Dermis microvascular lymphatic vessel endothelial cell (primary cell): ENCODE results near the gene IPO13. TPM values are rescaled to one million over a fixed set of nuclear protein-coding genes. Genes with fewer than 3 reads are reported as not detected.

ENCODE experiments used
- DNase-seq, 2 donors: peaks; one replicate each; pipeline versions ENCODE4 v3.0.0 to v3.0.0-alpha.2; 2010; ENCODE audit warnings: low read depth in 2 of 2
- total RNA-seq: library from RNA; depleted of rRNA; stranded (reverse); fragments of >200 nt; gene quantifications from 2 replicates; pipeline ENCODE4 v1.2.1, GENCODE V29; 2014

Gene IPO13
- total RNA-seq, 1 donor from 2014 or later, result 5.5 TPM

DNA sequence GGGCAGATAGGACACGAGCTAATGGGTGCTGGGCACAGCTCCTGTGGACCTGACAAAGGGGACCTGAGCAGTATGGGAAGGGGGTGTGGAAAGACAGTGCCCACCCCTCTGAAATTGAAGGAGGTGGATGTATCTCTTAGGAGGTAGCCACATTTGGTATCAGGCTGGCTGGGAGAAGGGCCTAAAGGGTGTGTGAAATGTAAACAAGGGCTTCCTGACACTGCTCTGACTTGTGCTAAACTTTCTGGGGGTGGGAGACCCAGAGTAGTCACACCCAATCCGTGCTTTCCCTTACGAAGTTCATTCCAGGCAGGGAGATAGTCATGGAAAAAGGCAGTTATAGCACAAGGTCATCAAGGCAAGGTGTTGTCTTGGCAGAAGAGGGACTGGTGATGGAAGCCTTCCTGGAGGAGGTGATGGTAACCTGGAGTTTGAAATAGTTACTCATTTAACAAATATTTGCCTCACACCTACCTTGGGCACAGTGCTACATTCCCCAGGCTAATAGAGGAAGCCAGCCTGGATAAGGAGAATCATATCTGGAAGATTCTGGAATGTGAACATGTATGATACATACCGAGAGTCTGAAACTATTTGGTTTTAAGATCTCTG lies 39.3 kb downstream of the IPO13 start:
- no peak for DNase-seq

DNA sequence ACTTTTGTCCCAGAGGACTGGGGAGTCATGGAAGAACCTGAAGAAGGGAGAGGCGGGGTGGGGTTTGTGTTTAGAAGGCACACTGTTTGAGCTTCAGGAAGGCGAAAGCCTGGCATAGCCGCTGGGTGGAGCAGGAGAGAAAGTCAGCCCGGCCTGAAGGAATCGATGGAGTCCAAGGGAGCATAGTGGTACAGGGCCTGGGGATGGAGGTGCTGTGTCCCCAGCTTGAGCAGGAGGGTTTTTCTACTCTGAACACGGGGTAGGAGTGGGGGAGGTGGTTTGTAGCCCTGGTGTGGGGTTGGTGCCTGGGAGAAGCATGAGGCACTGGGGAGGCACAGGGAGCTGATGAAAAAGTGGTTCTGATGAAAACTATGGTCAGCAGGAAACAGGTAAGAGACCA lies 40.0 kb downstream of the IPO13 start:
- no peak for DNase-seq

DNA sequence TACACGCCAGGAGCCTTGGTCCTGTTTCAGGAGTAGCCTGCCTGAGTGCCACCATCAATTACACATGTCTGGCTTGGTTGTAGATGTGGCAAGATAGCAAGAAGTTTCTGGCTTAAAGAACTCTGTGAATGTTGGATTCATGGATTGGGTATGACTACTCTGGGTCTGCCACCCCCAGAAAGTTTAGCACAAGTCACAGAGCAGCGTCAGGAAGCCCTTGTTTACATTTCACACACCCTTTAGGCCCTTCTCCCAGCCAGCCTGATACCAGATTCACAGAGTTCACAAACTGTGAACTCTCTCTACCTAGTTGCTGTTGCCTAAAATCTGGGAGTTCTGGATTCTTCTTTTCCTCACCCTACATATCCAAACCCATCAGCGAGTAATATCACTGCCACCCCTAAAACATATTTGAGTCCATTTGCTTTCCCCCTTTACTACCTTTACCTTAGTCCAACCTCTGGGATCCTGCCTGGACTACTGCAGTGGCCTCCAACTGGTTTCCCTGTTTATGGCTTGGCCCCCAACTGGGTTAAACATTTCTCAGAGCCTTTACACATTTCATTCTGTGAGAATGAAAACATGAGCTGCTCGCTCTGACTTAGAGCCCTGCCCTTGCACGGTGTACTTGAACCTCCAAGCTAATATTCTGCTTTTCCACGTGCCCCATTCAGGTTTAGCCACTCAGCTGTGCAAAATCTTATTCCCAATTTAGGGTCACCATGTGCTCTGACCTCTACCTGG lies 40.6 kb downstream of the IPO13 start:
- DNase-seq, result no peak

DNA sequence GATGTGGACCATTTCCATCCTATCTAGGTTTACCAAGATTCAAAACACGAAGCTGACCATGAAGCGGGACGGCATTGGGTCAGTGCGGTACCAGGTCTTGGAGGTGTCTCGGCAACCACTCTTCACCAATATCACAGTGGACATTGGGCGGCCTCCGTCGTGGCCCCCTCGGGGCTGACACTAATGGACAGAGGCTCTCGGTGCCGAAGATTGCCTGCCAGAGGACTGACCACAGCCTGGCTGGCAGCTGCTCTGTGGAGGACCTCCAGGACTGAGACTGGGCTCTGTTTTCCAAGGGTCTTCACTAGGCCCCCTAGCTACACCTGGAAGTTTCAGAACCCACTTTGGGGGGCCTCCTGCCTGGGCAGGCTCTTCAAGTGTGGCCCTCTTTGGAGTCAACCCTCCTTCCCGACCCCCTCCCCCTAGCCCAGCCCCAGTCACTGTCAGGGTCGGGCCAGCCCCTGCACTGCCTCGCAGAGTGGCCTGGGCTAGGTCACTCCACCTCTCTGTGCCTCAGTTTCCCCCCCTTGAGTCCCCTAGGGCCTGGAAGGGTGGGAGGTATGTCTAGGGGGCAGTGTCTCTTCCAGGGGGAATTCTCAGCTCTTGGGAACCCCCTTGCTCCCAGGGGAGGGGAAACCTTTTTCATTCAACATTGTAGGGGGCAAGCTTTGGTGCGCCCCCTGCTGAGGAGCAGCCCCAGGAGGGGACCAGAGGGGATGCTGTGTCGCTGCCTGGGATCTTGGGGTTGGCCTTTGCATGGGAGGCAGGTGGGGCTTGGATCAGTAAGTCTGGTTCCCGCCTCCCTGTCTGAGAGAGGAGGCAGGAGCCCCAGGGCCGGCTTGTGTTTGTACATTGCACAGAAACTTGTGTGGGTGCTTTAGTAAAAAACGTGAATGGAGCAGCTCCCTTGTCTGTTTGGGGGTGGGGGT lies 43.8 kb downstream of the IPO13 start:
- no peak for DNase-seq

DNA sequence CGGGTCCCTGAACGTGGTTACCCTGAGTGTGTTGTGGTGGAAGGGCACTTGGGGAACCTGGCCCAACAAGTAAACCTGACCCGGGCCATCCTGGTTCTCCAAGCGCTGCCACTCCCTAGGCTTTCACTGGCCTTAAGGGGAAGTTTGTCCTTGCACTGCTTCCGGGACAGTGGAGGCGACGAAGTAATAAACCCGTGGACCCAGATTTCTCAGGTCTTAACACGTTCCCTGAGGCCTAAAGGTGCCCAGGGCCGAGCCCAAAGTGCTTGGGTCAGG lies 44.4 kb downstream of the IPO13 start:
- no peak for DNase-seq

DNA sequence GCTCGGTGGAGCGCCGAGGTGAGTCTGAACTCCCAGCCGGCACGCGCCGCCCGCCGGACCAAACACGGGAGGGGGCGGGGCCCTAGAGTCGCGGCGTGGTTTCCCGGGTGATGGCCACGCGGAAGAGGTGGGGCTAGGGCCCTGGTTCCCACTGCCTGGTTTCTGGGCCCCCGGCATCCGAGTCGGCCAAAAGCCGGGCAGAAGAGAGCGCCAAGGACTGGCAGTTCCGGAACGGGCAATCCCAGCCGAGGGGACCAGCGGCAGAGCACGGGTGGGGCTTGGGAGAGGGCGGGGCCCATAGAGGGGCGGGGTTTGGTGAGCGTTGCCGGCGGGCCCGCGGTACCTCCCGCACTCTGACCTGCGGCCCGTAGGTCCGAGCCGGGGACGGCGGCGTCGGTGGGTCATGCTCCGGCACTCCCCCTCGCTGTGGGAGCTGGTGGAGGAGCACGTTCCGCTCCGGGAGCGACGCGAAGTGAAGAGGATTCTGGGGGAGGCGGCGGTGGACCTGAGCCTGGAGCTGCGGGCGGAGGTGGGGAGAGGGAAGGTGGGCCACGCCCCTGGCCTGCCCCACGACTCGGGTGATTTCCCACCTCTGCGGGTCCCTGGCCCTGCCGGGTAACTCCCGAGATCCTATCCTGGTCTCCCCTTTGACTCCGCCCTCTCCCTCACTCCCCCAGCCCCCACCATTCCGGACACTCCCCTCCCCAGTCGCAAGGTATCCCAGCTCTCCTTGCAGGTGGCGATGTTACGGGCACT lies 44.9 kb downstream of the IPO13 start, which contains the start of gene CCDC24:
Gene CCDC24 (plus strand): TSS at position 124 of the 756 bp plus-strand sequence. CDS start 280 bp downstream, at position 404.
- peak in 1 of 2 donors; percentile 56 for DNase-seq

DNA sequence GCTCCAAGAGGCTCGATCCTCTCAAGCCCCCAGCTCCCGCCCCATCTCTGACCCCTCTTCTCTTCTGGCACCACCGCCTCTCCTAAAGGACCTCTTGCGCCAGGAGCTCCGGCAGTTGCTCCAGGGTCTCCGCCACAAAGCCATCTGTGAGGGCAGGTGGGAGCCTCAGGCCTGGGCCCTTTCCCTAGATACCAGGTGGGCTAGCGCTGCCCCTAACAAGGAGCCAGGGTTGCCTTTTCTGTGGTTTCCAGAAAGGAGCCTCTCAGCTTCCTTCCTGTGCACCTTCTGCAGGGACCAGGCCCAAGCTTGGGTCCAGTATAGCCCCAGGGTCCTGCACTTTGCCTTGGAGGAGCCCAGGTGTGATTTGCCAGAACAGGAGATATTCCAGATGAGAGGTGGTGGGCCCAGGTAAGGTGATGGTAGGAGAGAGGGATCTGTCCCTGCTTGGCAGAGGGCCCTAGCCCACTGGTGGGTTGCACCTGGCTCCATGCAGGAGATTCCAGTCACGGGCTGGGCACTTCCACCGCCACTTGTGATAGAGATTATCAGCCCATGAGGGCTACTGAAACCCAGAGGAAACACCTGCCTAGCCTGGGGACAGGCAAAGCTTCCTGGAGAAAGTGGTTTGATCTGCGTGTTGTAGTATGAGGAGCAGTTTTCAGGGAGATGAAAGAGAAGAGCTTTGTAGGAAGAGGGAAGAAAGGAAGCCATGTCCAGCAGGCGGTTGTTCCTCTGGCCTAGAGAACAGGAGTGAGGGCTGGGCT lies 45.7 kb downstream of the IPO13 start:
- DNase-seq, result no peak

DNA sequence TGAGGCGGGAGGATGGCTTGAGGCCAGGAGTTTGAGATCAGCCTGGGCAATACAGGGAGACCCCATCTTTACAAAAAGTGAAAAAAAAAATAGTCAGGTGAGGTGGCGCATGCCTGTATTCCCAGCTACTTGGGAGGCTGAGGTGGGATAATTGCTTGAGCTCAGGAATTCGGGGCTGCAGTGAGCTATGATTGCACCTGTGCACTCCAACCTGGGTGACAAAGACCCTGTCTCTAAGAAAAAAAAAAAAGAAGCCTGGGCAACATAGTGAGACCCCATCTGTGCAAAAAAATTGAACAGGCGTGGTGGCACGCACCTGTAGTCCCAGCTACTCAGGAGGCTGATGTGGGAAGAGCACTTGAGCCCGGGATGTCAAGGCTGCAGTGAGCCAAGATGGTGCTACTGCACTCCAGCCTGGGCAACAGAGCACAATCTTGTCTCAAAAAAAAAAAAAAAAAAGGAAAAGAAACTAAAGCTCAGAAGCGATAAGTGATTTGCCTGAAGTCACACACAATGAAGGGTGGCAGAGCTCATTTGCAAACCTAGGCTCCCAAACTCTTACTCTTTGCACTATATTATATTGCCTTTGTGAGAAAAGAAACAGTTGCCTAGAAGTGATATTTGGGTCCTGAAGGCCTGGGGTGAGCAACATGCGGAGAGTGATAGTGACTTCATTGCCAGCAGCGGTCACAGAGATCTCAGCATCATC lies 46.6 kb downstream of the IPO13 start:
- DNase-seq, result no peak

DNA sequence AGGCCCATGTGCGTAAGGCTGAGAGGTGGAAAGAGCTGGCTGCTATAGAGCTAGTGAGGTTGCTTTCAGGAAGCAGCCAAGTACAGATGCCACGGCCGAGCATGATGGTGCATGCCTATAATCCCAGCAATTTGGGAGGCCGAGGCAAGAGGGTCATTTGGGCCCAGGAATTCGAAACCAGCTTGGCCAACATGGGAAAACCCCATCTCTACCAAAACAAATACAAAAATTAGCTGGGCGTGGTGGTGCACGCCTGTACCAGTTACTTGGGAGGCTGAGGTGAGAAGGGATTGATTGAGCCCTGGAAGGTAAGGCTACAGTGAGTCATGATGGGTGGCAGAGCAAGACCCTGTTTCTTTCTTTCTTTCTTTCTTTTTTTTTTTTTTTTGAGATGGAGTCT lies 47.3 kb downstream of the IPO13 start:
- DNase-seq, result no peak

DNA sequence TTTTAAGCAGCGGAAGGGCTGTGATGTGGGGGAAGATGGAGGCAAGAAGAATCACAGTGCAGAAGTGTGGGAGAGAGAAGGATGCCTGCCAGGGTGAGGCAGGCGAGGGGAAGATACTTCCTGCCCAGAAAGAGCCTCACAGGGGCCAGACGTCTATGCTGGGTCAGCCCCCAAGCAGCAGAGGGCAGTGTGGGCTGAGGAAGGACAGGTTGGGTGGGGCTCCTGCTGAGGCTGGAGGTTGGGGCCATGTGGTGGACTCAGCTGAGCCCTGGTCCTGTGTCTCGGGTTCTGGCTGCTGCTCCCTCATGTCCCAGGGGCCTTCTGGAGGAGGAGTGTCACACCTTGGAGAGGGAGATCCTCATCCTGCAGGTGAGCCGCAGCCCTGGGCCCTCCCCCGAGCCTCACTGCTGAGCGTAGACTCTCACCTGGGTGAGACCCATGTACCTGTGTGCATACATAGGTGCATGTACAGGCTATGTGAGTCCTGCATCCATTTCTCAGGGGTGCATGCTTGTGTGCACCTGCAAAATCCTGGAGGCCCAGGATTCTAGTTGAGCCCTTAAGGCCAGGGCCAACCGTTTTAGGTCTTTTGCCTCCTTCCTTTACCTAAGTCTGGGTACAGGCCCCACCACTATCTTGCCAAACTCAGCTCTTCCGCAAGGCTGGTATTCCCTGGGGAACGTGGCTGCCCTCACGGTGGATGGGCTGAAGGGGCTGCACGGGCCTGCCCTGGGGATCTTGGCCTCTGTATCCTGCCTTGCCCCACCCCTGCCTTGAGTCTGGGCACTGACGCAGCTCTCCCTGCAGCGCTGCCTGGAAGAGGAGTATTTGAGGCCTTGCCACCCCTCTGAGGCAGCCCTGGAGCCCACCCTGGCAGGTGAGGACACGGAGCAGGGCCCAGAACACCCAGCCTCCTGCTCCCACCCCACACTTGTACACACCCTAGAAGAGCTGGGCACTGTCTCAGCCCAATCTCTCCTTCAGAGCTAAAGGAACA lies 48.3 kb downstream of the IPO13 start:
- no peak for DNase-seq

DNA sequence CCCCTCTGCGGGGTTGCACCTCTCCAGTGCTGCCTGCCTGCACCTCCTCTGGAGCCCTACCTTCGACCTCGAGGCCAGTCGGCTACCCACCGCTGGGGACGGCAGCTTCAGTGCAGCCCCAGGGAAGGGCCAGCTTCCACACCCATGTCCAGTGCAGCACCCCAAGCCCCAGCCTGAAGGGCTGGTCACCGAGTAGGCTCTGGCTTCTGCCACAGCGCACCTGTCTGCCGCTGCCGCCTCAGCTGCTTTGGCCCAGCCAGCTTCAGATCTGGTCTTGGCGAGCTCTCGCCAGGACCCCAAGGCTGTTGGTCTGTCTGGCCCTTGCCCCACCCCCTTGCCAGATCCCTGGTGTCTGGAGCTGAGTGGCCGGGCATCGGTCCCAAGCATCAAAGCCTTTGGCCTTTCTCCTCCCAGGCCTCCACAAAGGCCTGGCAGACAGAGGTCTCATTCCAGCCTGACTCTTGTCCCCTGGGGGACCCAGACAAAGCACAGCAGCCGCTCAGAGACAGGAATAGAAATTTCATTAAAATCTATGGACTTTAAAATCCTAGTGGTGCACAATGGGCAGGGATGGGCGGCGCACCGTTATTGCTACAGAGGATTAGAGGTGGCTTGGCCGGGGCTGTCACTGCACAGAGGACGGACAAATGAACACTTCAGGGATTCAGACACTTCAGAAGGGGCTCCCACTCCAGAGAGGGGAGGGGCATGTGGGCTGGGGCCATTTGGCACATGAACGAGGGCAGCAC lies 49.4 kb downstream of the IPO13 start:
- no peak for DNase-seq

DNA sequence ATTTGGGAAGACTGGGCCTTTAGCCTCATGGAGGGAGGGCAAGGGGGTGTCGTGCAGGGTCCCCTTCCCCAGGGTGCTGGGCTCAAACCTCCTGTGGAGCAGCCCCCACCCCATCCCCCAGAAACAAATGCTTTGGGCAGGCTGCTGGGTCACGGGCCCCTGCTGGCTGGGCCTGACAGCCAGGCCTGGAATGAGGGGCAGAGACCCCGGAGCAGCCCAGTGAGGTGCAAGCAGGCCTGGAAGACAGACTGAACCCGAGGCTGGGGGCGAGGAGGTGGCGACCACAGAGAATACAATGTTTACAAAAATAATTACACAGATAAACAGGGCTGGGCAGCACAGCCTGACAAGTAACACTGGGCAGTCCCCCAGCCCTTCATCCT lies 50.0 kb downstream of the IPO13 start:
- DNase-seq, result no peak

DNA sequence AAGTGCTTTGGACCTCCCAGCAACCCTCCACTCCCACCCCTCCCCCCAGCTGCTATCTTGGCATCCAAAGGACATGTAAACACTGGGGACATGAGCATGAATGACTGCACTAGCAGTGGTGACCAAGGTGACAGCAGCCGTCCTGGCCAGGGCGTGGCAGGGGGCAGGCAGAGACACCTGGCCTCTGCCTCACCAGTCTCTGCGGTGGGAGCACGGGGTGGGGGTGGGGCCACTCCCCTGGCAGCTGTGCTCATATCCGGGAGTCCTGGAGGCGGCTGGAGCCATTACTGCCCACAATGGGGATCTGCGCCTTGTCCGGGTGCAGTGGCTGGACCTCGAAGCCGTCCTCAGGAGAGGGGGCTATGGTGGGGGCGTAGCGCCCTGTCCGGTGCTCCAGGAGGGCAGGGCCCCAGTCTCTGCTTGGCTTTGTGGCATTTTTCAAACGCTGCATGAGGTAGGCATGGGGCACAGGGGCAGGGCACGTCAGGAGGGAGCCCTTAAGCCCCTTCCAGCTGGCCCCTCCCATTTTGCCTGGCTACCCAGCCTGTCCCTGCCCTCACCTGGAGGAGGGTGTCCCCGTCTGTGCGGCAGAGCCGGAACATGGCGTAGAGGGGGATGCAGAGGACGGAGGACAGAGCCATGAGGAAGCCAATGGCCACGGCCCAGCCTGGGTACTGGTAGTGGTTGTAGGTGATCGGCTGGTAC lies 50.7 kb downstream of the IPO13 start:
- no peak for DNase-seq

DNA sequence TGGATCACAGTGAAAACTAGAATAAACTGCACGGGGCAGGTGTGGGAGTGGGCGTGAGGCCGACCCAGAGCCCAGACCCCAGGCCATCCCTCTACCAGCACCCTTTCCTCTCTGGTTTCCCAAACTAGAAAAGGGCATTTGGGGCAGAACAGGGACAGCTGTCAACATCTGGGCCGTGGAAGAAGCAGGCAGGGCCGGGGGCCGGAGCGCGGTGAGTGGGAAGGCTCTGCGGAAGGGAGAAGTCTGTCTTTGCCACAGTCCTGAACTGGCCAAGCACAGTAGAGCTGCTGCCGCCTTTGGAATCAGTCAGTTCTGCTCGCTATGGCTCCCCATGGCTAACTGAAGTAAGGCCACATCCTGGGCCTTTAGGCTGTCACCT lies 51.2 kb downstream of the IPO13 start:
- no peak for DNase-seq

DNA sequence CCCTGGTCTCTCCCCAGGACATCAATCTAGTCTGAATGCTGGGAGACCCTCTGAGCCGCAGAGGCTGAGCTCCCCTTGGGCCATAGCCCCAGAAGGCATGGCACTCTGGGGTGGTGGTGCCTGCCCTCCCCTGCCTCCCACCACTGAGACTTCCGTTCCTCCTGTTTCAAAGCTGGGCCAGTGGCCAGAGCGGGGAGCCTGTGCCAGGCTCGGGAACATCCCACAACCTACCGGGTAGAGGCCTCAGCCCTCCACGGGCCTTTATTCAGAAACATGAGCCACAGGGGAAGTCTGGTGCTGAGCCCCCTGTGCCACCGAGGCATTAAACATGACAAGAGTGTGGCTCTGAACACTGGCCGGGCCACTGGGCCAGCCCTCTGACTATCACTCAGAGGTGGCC lies 52.7 kb downstream of the IPO13 start:
- DNase-seq, result no peak

DNA sequence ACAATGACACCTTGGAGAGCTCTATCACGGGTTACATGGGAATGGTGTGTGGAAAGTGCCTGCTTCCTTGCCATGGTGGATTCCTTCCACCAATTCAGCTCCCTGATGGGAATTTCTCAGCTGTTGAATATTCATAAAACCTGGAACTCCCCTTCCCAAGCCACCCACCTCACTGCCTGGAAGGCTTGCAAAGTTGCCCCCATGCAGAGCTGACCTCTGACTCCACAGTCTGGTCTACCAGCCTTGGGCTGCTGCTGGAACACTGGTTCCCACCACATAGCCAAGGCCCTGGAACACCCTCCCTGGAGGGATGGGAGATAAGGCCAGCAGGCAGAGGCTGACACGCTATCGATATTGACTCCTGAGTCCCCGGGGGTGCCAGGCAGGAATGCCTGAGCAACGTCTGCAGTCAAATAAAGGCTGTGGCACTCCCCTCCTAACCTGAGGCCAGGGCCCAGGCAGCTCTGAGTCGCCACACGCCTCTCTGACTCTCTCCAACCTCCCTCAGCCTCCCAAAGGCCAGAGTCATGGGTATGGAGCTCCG lies 53.4 kb downstream of the IPO13 start:
- no peak for DNase-seq

DNA sequence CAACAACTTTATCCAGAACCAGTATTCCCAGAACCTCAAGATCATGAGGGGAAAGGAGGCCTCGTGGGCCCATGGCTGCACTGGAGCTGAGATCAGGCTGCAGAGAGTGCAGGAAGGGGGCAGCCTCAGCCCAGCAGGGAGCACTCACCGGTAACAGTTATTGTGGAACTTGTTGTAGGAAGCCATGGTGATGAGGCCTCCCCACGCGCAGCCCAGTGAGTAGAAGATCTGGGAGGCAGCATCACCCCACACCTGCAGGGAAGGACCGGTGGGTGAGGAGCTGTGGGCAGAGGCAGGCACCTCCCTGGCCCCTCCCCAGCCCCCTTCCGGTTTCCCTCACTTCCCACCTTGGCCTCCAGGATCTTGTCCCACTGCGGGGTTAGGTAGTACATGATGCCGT lies 55.4 kb downstream of the IPO13 start:
- DNase-seq, result no peak
